ENCODE measurements around the gene GALNTL6.

GALNTL6 gene

GRCh38 chr4:172207258-172207657 lies 394.1 kb downstream of the GALNTL6 start:
- Histone ChIP-seq H3K9ac (ENCODE audit: low read length) (no peak overlapping the region), H3K9me3 (ENCODE audit: insufficient read depth, low read length) (no peaks in the 10 kb centered on the region), H4K20me1 (ENCODE audit: low read depth, low read length) (no peaks in the 10 kb centered on the region), H2AFZ (ENCODE audit: low read depth, low read length, severe bottlenecking) (no peak overlapping the region), H3K27me3 (ENCODE audit: low read length) (no peaks in the 10 kb centered on the region), H3K79me2 (ENCODE audit: insufficient read depth, low read length) (no peaks in the 10 kb centered on the region), H3K9me2 (replicated peaks; ENCODE audit: insufficient read depth, low read length) (no peaks in the 10 kb centered on the region), H3K36me3 (ENCODE audit: low read length) (no peaks in the 10 kb centered on the region), H3F3A (ENCODE audit: insufficient read depth) (no peaks in the 10 kb centered on the region), H3K27ac (ENCODE audit: low read depth, low read length) (no peak overlapping the region), H3K4me3 (ENCODE audit: insufficient read depth, low read length, poor library complexity, severe bottlenecking) (no peak overlapping the region), H3K4me2 (ENCODE audit: low read depth, low read length, poor library complexity, severe bottlenecking) (no peak overlapping the region)
- TF ChIP-seq EZH2phosphoT487 (conservative IDR thresholded peaks at IDR 0.05; ENCODE audit: low read length) (no peak), CTCF (IDR thresholded peaks at IDR 0.05; ENCODE audit: insufficient read depth, low read length, poor library complexity, severe bottlenecking) (no peak)

GRCh38 chr4:172207886-172208285 lies 394.7 kb downstream of the GALNTL6 start:
- H3K9ac ChIP-seq (ENCODE audit: low read length) = no peak overlapping the region
- no peaks in the 10 kb centered on the region for H4K20me1 ChIP-seq (ENCODE audit: low read depth, low read length)
- no peak overlapping the region for H2AFZ ChIP-seq (ENCODE audit: low read depth, low read length, severe bottlenecking)
- no peak overlapping the region for H3K4me2 ChIP-seq (ENCODE audit: low read depth, low read length, poor library complexity, severe bottlenecking)
- no peak overlapping the region for H3K27ac ChIP-seq (ENCODE audit: low read depth, low read length)
- no peak for TF ChIP-seq EZH2phosphoT487 (conservative IDR thresholded peaks at IDR 0.05; ENCODE audit: low read length)
- TF ChIP-seq CTCF (IDR thresholded peaks at IDR 0.05; ENCODE audit: insufficient read depth, low read length, poor library complexity, severe bottlenecking) = no peak
- no peaks in the 10 kb centered on the region for H3K36me3 ChIP-seq (ENCODE audit: low read length)
- H3K4me3 ChIP-seq (ENCODE audit: insufficient read depth, low read length, poor library complexity, severe bottlenecking) = no peak overlapping the region
- H3K79me2 ChIP-seq (ENCODE audit: insufficient read depth, low read length) = no peaks in the 10 kb centered on the region
- H3K9me3 ChIP-seq (ENCODE audit: insufficient read depth, low read length) = no peaks in the 10 kb centered on the region
- H3K27me3 ChIP-seq (ENCODE audit: low read length) = no peaks in the 10 kb centered on the region
- no peaks in the 10 kb centered on the region for H3F3A ChIP-seq (ENCODE audit: insufficient read depth)
- H3K9me2 ChIP-seq (replicated peaks; ENCODE audit: insufficient read depth, low read length) = no peaks in the 10 kb centered on the region

- H3K9me2 ChIP-seq (replicated peaks; ENCODE audit: insufficient read depth, low read length) = no peaks in the 10 kb centered on the region
- TF ChIP-seq EZH2phosphoT487 (conservative IDR thresholded peaks at IDR 0.05; ENCODE audit: low read length) (no peak), CTCF (IDR thresholded peaks at IDR 0.05; ENCODE audit: insufficient read depth, low read length, poor library complexity, severe bottlenecking) (no peak)
- H3K4me3 ChIP-seq (ENCODE audit: insufficient read depth, low read length, poor library complexity, severe bottlenecking) = no peak overlapping the region
- H3K9ac ChIP-seq (ENCODE audit: low read length) = no peak overlapping the region
- H3K27me3 ChIP-seq (ENCODE audit: low read length) = no peaks in the 10 kb centered on the region
- no peaks in the 10 kb centered on the region for H3K9me3 ChIP-seq (ENCODE audit: insufficient read depth, low read length)
- no peaks in the 10 kb centered on the region for H3F3A ChIP-seq (ENCODE audit: insufficient read depth)
- no peaks in the 10 kb centered on the region for H4K20me1 ChIP-seq (ENCODE audit: low read depth, low read length)
- no peak overlapping the region for H3K4me2 ChIP-seq (ENCODE audit: low read depth, low read length, poor library complexity, severe bottlenecking)
- no peaks in the 10 kb centered on the region for H3K36me3 ChIP-seq (ENCODE audit: low read length)
- H3K79me2 ChIP-seq (ENCODE audit: insufficient read depth, low read length) = no peaks in the 10 kb centered on the region
- no peak overlapping the region for H2AFZ ChIP-seq (ENCODE audit: low read depth, low read length, severe bottlenecking)
- H3K27ac ChIP-seq (ENCODE audit: low read depth, low read length) = no peak overlapping the region
Observed at GRCh38 chr4:172220679-172221078, 407.5 kb downstream of the GALNTL6 start.
